GM12873 (cell line): Measurements from ENCODE around the gene CHN1.

Experiments used
- TF ChIP-seq, protein P1 (sequence below): IDR thresholded peaks from 2 replicates; pipeline ENCODE4 v1.5.1; 2012; ENCODE audit warnings: low read depth, mild to moderate bottlenecking, moderate library complexity, low read length, control low read depth; ENCODE audit not compliant: insufficient read depth; ENCODE audit errors: missing control alignments

CHN1 gene

DNA sequence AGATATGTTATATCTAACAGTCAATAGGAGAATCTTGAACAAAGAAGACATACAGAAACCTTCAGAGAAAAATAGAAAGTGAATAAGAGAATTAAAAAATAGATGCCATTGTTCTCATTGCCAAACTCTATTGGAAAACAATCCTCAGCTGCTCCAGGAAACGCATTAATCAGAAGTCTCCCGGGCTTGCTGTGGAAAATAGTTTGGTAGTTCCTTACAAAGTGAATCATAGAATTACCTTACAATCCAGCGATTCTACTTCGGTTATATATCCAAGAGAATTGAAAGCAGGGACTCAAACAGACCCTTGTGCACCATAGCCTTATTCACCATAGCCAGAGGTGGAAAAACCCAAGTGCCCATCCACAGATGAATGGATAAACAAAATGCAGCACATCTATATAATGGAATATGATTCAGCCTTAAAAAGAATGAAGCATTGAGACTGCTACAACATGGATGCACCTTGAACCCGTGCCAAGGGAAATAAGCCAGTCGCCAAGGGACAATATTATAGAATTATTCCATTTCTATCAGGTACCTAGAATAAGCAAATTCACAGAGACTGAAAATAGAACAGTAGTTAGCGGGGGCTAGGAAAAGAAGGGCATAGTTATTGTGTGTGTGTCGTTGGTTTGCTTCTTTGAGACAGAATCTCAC lies 219.0 kb downstream of the CHN1 start:
- TF ChIP-seq, protein P1, sequence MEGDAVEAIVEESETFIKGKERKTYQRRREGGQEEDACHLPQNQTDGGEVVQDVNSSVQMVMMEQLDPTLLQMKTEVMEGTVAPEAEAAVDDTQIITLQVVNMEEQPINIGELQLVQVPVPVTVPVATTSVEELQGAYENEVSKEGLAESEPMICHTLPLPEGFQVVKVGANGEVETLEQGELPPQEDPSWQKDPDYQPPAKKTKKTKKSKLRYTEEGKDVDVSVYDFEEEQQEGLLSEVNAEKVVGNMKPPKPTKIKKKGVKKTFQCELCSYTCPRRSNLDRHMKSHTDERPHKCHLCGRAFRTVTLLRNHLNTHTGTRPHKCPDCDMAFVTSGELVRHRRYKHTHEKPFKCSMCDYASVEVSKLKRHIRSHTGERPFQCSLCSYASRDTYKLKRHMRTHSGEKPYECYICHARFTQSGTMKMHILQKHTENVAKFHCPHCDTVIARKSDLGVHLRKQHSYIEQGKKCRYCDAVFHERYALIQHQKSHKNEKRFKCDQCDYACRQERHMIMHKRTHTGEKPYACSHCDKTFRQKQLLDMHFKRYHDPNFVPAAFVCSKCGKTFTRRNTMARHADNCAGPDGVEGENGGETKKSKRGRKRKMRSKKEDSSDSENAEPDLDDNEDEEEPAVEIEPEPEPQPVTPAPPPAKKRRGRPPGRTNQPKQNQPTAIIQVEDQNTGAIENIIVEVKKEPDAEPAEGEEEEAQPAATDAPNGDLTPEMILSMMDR = no peak

DNA sequence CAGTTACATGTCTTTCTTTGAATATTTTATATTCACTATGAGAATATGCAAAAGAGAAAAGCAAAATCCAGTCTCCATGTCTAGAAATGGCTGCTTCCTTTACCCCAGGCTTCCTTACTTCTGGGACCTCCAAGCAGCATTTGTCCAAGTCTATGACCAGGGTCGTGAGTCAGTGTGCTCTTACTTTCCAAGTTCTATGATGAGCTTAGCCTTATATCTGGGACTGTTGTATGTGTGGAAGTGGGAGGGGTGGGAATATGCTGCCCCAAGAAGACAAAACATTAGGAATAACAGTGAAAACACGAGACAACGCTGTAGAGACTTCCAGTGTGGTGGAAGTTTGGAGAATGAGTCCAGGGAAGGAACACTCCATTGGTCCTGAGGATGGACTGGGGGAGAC lies 219.7 kb downstream of the CHN1 start:
- TF ChIP-seq, protein P1 = no peak

DNA sequence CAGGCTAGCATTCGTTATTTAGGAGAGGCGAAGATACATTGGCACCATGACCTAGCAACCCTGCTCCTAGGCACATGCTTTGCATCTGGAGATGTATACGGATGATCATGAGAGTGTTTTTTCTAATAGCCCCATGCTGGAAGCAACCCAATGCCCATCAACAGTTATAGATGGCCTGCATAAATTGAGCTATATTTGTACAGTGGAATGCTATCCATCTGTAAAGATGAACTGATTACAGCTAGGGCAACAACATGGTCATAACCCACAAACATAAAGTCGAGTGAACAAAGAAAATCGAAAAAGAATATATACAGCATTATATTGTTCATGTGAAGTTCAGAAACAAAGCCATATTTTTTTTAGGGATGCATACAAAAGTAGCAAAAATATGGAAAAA lies 220.3 kb downstream of the CHN1 start:
- TF ChIP-seq, protein P1 = no peak

DNA sequence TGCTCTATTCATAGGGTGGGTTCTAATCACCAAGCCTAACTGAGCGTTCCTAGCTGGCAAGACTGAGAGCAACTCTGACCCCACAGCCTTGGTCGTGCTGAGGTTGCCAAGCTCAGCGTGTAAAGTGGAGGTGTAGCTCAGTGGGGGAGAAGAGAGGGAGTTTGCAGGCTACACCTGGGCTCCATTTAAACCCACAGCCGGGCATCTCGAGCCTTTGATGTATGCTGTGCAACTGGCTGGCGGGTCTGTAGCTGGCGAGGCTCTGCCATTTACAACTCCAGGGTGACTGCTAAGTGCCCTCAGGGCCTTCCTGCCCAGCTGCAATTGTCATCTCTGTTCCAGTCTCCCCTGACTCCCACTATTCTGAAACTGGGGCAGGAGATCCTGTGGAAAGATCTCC lies 220.9 kb downstream of the CHN1 start:
- TF ChIP-seq, protein P1 = no peak

DNA sequence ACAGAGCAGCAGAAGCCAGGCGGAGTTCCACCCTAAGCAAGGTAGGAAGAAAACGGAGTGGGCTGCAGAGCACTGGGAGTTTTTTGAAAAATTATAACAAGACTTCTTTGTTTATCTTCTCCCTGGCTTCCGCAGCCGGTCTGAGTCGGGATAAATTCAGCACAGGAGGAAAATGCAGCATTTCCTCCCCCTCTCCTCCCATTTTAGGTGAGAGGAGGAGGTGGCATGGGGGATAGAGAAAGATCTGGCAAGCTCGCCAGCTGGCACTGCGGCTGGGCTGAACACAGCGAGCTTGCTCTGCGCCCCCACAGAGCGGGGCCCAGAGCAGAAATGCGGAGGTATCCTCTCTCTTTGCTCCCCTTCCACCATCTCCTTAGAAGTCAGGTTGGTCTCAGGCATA lies 223.2 kb downstream of the CHN1 start:
- TF ChIP-seq, protein P1 = no peak

DNA sequence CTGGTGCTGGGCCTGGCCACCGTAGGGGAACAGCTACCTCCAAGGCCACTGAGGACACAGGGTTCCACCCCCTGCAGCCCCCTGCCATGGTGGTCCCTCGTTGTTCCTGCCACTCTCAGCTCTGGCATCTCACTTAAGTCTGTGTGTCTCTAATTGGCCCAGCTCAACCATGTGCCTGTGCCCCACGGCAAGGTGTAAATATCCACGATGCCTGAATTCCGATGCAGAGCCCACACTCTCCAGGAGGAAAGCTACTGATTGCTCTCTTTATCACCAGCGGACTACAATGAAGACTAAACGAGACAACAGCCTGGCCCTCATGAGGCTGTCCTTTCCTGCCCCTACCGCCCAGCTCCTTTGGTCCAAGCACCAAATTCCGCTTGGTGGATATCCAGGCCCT lies 223.9 kb downstream of the CHN1 start:
- TF ChIP-seq, protein P1 = no peak

DNA sequence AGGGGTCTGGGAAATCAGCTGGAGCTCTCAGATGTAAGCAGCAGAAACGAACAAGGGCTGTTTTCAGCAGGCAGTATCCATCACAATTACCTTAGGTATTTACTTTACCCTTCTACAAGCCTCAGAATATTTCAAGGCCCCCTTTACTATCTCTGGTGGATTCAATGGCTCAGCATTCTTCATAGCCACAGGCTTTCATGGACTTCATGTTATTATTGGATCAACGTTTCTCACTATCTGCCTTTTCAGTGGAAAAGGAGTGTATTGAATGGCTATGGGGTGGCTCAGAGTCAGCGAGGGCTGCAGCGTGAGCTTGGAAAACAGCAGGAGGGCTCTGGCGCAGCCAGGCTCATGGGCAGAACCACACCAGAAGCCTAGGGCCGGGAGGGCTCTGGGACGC lies 224.3 kb downstream of the CHN1 start:
- TF ChIP-seq, protein P1 = no peak
